ENCODE data around the gene SLC40A1.

Gene SLC40A1

GRCh38 chr2:189542145-189542882, 38.3 kb downstream of the SLC40A1 start:
- H3K9me3 ChIP-seq (ENCODE audit: control insufficient read depth, low read length): no peaks in the 10 kb centered on the region
- no peaks in the 10 kb centered on the region for H3K36me3 ChIP-seq (ENCODE audit: control insufficient read depth, insufficient read depth, low read length)
- no peak overlapping the region for H3K4me3 ChIP-seq (ENCODE audit: insufficient read depth, low read depth, low read length)
- H3K27me3 ChIP-seq (ENCODE audit: control insufficient read depth, insufficient read depth, low read length, poor library complexity, severe bottlenecking): no peaks in the 10 kb centered on the region
- WGBS, 2 experiments: 92 to 94% methylated on average over 6 of the region's 6 CpGs
- H3K27ac ChIP-seq (ENCODE audit: insufficient read depth, low read depth, low read length, poor library complexity, severe bottlenecking): no peak overlapping the region
- H3K4me1 ChIP-seq (ENCODE audit: control insufficient read depth, insufficient read depth, low read length): no peaks in the 10 kb centered on the region

- 95 to 96% methylated on average over 5 of the region's 5 CpGs for WGBS, 2 experiments
- H3K4me1 ChIP-seq (ENCODE audit: control insufficient read depth, insufficient read depth, low read length): no peaks in the 10 kb centered on the region
- H3K4me3 ChIP-seq (ENCODE audit: insufficient read depth, low read depth, low read length): no peak overlapping the region
- H3K36me3 ChIP-seq (ENCODE audit: control insufficient read depth, insufficient read depth, low read length): no peaks in the 10 kb centered on the region
- H3K27ac ChIP-seq (ENCODE audit: insufficient read depth, low read depth, low read length, poor library complexity, severe bottlenecking): no peak overlapping the region
- no peaks in the 10 kb centered on the region for H3K27me3 ChIP-seq (ENCODE audit: control insufficient read depth, insufficient read depth, low read length, poor library complexity, severe bottlenecking)
- H3K9me3 ChIP-seq (ENCODE audit: control insufficient read depth, low read length): no peaks in the 10 kb centered on the region
Observed at GRCh38 chr2:189541591-189541990, 39.0 kb downstream of the SLC40A1 start.

- H3K36me3 ChIP-seq (ENCODE audit: control insufficient read depth, insufficient read depth, low read length): no peaks in the 10 kb centered on the region
- H3K27ac ChIP-seq (ENCODE audit: insufficient read depth, low read depth, low read length, poor library complexity, severe bottlenecking): no peak overlapping the region
- no peaks in the 10 kb centered on the region for H3K27me3 ChIP-seq (ENCODE audit: control insufficient read depth, insufficient read depth, low read length, poor library complexity, severe bottlenecking)
- 92 to 95% methylated on average over 1 of the region's 1 CpG for WGBS, 2 experiments
- no peaks in the 10 kb centered on the region for H3K4me1 ChIP-seq (ENCODE audit: control insufficient read depth, insufficient read depth, low read length)
- no peaks in the 10 kb centered on the region for H3K9me3 ChIP-seq (ENCODE audit: control insufficient read depth, low read length)
- no peak overlapping the region for H3K4me3 ChIP-seq (ENCODE audit: insufficient read depth, low read depth, low read length)
Observed at GRCh38 chr2:189540551-189540950, 40.0 kb downstream of the SLC40A1 start.

- no peaks in the 10 kb centered on the region for H3K36me3 ChIP-seq (ENCODE audit: control insufficient read depth, insufficient read depth, low read length)
- H3K9me3 ChIP-seq (ENCODE audit: control insufficient read depth, low read length): no peaks in the 10 kb centered on the region
- H3K4me1 ChIP-seq (ENCODE audit: control insufficient read depth, insufficient read depth, low read length): no peaks in the 10 kb centered on the region
- 86% methylated on average over 1 of the region's 1 CpG; no CpG with 5 or more reads in 1 of the 2 experiments for WGBS, 2 experiments
- H3K4me3 ChIP-seq (ENCODE audit: insufficient read depth, low read depth, low read length): no peak overlapping the region
- no peaks in the 10 kb centered on the region for H3K27me3 ChIP-seq (ENCODE audit: control insufficient read depth, insufficient read depth, low read length, poor library complexity, severe bottlenecking)
- no peak overlapping the region for H3K27ac ChIP-seq (ENCODE audit: insufficient read depth, low read depth, low read length, poor library complexity, severe bottlenecking)
Observed at GRCh38 chr2:189538402-189538801, 42.2 kb downstream of the SLC40A1 start.

- Histone ChIP-seq H3K27ac (ENCODE audit: insufficient read depth, low read depth, low read length, poor library complexity, severe bottlenecking) (no peak overlapping the region), H3K36me3 (ENCODE audit: control insufficient read depth, insufficient read depth, low read length) (no peaks in the 10 kb centered on the region), H3K27me3 (ENCODE audit: control insufficient read depth, insufficient read depth, low read length, poor library complexity, severe bottlenecking) (no peaks in the 10 kb centered on the region), H3K9me3 (ENCODE audit: control insufficient read depth, low read length) (no peaks in the 10 kb centered on the region), H3K4me1 (ENCODE audit: control insufficient read depth, insufficient read depth, low read length) (no peaks in the 10 kb centered on the region), H3K4me3 (ENCODE audit: insufficient read depth, low read depth, low read length) (no peak overlapping the region)
- WGBS, 2 experiments: 80 to 96% methylated on average over 2 to 3 of the region's 3 CpGs
Observed at GRCh38 chr2:189536830-189537229, 43.8 kb downstream of the SLC40A1 start.

GRCh38 chr2:189534854-189535832, 45.4 kb downstream of the SLC40A1 start:
- no peaks in the 10 kb centered on the region for H3K9me3 ChIP-seq (ENCODE audit: control insufficient read depth, low read length)
- 90 to 93% methylated on average over 1 of the region's 1 CpG for WGBS, 2 experiments
- H3K36me3 ChIP-seq (ENCODE audit: control insufficient read depth, insufficient read depth, low read length): no peaks in the 10 kb centered on the region
- no peak overlapping the region for H3K27ac ChIP-seq (ENCODE audit: insufficient read depth, low read depth, low read length, poor library complexity, severe bottlenecking)
- no peaks in the 10 kb centered on the region for H3K4me1 ChIP-seq (ENCODE audit: control insufficient read depth, insufficient read depth, low read length)
- H3K4me3 ChIP-seq (ENCODE audit: insufficient read depth, low read depth, low read length): no peak overlapping the region
- no peaks in the 10 kb centered on the region for H3K27me3 ChIP-seq (ENCODE audit: control insufficient read depth, insufficient read depth, low read length, poor library complexity, severe bottlenecking)

- no peaks in the 10 kb centered on the region for H3K4me1 ChIP-seq (ENCODE audit: control insufficient read depth, insufficient read depth, low read length)
- no peaks in the 10 kb centered on the region for H3K9me3 ChIP-seq (ENCODE audit: control insufficient read depth, low read length)
- H3K4me3 ChIP-seq (ENCODE audit: insufficient read depth, low read depth, low read length): no peak overlapping the region
- H3K27me3 ChIP-seq (ENCODE audit: control insufficient read depth, insufficient read depth, low read length, poor library complexity, severe bottlenecking): no peaks in the 10 kb centered on the region
- 93 to 97% methylated on average over 6 of the region's 6 CpGs for WGBS, 2 experiments
- no peak overlapping the region for H3K27ac ChIP-seq (ENCODE audit: insufficient read depth, low read depth, low read length, poor library complexity, severe bottlenecking)
- H3K36me3 ChIP-seq (ENCODE audit: control insufficient read depth, insufficient read depth, low read length): no peaks in the 10 kb centered on the region
Observed at GRCh38 chr2:189533288-189534035, 47.1 kb downstream of the SLC40A1 start.

GRCh38 chr2:189530965-189531637, 49.5 kb downstream of the SLC40A1 start:
- no peak overlapping the region for H3K27ac ChIP-seq (ENCODE audit: insufficient read depth, low read depth, low read length, poor library complexity, severe bottlenecking)
- no peaks in the 10 kb centered on the region for H3K9me3 ChIP-seq (ENCODE audit: control insufficient read depth, low read length)
- no peak overlapping the region for H3K4me3 ChIP-seq (ENCODE audit: insufficient read depth, low read depth, low read length)
- WGBS, 2 experiments: 93 to 94% methylated on average over 3 of the region's 3 CpGs
- no peaks in the 10 kb centered on the region for H3K36me3 ChIP-seq (ENCODE audit: control insufficient read depth, insufficient read depth, low read length)
- H3K4me1 ChIP-seq (ENCODE audit: control insufficient read depth, insufficient read depth, low read length): no peaks in the 10 kb centered on the region
- no peaks in the 10 kb centered on the region for H3K27me3 ChIP-seq (ENCODE audit: control insufficient read depth, insufficient read depth, low read length, poor library complexity, severe bottlenecking)

GRCh38 chr2:189528617-189529016, 52.0 kb downstream of the SLC40A1 start:
- H3K9me3 ChIP-seq (ENCODE audit: control insufficient read depth, low read length): no peaks in the 10 kb centered on the region
- H3K4me1 ChIP-seq (ENCODE audit: control insufficient read depth, insufficient read depth, low read length): no peaks in the 10 kb centered on the region
- no peak overlapping the region for H3K4me3 ChIP-seq (ENCODE audit: insufficient read depth, low read depth, low read length)
- H3K36me3 ChIP-seq (ENCODE audit: control insufficient read depth, insufficient read depth, low read length): no peaks in the 10 kb centered on the region
- 97 to 100% methylated on average over 3 of the region's 3 CpGs for WGBS, 2 experiments
- H3K27ac ChIP-seq (ENCODE audit: insufficient read depth, low read depth, low read length, poor library complexity, severe bottlenecking): no peak overlapping the region
- H3K27me3 ChIP-seq (ENCODE audit: control insufficient read depth, insufficient read depth, low read length, poor library complexity, severe bottlenecking): no peaks in the 10 kb centered on the region

Measured in ectodermal cell (in vitro differentiated cells).